Measurements from ENCODE around the gene NLE1. TPM values are rescaled to one million over a fixed set of nuclear protein-coding genes. Genes with fewer than 3 reads are reported as not detected.

Gene NLE1
- total and polyA plus RNA-seq, 2 experiments from 2014 or later = 6.8 to 18.5 TPM

- H3K4me3 ChIP-seq = no peak overlapping the region
- no peaks in the 10 kb centered on the region for H4K20me1 ChIP-seq (ENCODE audit: insufficient read depth)
- no peaks in the 10 kb centered on the region for H3K9me3 ChIP-seq (ENCODE audit: low read depth)
- in situ Hi-C loops (cut with MboI) = no loop called here
- H3K27ac ChIP-seq = no peak overlapping the region
- 0 out of 2 replicates have a peak, but pooled peaks cover 20% of the 10 kb centered on the region for H3F3A ChIP-seq (ENCODE audit: insufficient read depth)
- no peaks in the 10 kb centered on the region for H3K9me2 ChIP-seq (ENCODE audit: insufficient read depth)
- no peaks in the 10 kb centered on the region for H3K27me3 ChIP-seq (replicated peaks; ENCODE audit: insufficient read depth)
- no peaks in the 10 kb centered on the region for H3K79me2 ChIP-seq (ENCODE audit: insufficient read depth)
- WGBS, 2 experiments (ENCODE audit: low coverage in 1 of 2, low lambda C conversion rate in 2 of 2, missing lambda C conversion rate in 2 of 2) = 88 to 90% methylated on average over 10 of the region's 10 CpGs
- TF ChIP-seq EZH2phosphoT487 (IDR thresholded peaks at IDR 0.05; ENCODE audit: insufficient read depth, low read depth) (no peak), EZH2 (IDR thresholded peaks at IDR 0.05; ENCODE audit: insufficient read depth, poor library complexity, severe bottlenecking) (no peak)
- H3K9ac ChIP-seq = no peak overlapping the region
- no peak overlapping the region for H3K4me2 ChIP-seq (ENCODE audit: unreplicated experiment)
- no peak for DNase-seq
- H2AFZ ChIP-seq = no peak overlapping the region
- peaks cover 18% of the 10 kb centered on the region; the same call in 1 of the 2 replicates for H3K36me3 ChIP-seq (ENCODE audit: low read depth)
- H3K4me1 ChIP-seq (ENCODE audit: insufficient read depth) = peaks cover 24% of the 10 kb centered on the region
These were observed 10.0 kb downstream of the NLE1 start for GRCh38 chr17:35132099-35132498.

DNA sequence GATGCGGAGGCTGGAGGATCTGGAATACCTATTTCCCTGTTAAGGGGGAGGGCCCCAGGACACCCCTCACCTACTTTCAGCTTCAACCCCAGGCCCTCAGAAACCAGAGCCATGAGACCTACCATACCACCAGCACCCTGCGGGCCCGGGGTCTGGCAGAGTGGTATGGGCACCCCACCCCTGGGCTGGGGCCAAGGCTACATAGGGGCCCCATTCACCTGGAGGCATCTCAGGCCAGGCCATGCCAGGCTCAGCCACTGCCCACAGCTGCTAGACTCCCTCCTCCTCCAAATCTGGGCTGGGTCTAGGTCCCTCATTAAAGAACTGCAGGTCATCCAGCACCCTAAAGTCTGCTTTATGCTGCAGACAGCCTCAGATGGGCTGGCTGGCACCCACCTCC lies 11.7 kb downstream of the NLE1 start:
- peaks cover 24% of the 10 kb centered on the region for H3K4me1 ChIP-seq (ENCODE audit: insufficient read depth)
- no peak for DNase-seq
- 93 to 96% methylated on average over 3 of the region's 3 CpGs for WGBS, 2 experiments (ENCODE audit: low coverage in 1 of 2, low lambda C conversion rate in 2 of 2, missing lambda C conversion rate in 2 of 2)
- 0 out of 2 replicates have a peak, but pooled peaks cover 20% of the 10 kb centered on the region for H3F3A ChIP-seq (ENCODE audit: insufficient read depth)
- no peaks in the 10 kb centered on the region for H3K79me2 ChIP-seq (ENCODE audit: insufficient read depth)
- no peak overlapping the region for H3K4me3 ChIP-seq
- no peaks in the 10 kb centered on the region for H4K20me1 ChIP-seq (ENCODE audit: insufficient read depth)
- no peak overlapping the region for H3K9ac ChIP-seq
- H3K27me3 ChIP-seq (replicated peaks; ENCODE audit: insufficient read depth) = no peaks in the 10 kb centered on the region
- H2AFZ ChIP-seq = no peak overlapping the region
- no peaks in the 10 kb centered on the region for H3K9me2 ChIP-seq (ENCODE audit: insufficient read depth)
- TF ChIP-seq EZH2 (IDR thresholded peaks at IDR 0.05; ENCODE audit: insufficient read depth, poor library complexity, severe bottlenecking) (no peak), EZH2phosphoT487 (IDR thresholded peaks at IDR 0.05; ENCODE audit: insufficient read depth, low read depth) (no peak)
- H3K36me3 ChIP-seq (ENCODE audit: low read depth) = peaks cover 9% of the 10 kb centered on the region; the same call in 1 of the 2 replicates
- no peak overlapping the region for H3K4me2 ChIP-seq (ENCODE audit: unreplicated experiment)
- H3K9me3 ChIP-seq (ENCODE audit: low read depth) = no peaks in the 10 kb centered on the region
- H3K27ac ChIP-seq = no peak overlapping the region
- in situ Hi-C loops (cut with MboI) = no loop called here

GRCh38 chr17:35129973-35130351 lies 12.1 kb downstream of the NLE1 start:
- H3K9me3 ChIP-seq (ENCODE audit: low read depth) = no peaks in the 10 kb centered on the region
- 96 to 97% methylated on average over 5 of the region's 5 CpGs for WGBS, 2 experiments (ENCODE audit: low coverage in 1 of 2, low lambda C conversion rate in 2 of 2, missing lambda C conversion rate in 2 of 2)
- no peak overlapping the region for H3K4me3 ChIP-seq
- H3K27ac ChIP-seq = no peak overlapping the region
- no peaks in the 10 kb centered on the region for H3K9me2 ChIP-seq (ENCODE audit: insufficient read depth)
- H2AFZ ChIP-seq = no peak overlapping the region
- DNase-seq = no peak
- in situ Hi-C loops (cut with MboI) = no loop called here
- 0 out of 2 replicates have a peak, but pooled peaks cover 20% of the 10 kb centered on the region for H3F3A ChIP-seq (ENCODE audit: insufficient read depth)
- no peak for TF ChIP-seq EZH2 (IDR thresholded peaks at IDR 0.05; ENCODE audit: insufficient read depth, poor library complexity, severe bottlenecking)
- no peak overlapping the region for H3K4me2 ChIP-seq (ENCODE audit: unreplicated experiment)
- no peak overlapping the region for H3K9ac ChIP-seq
- peaks cover 5% of the 10 kb centered on the region; the same call in 1 of the 2 replicates for H3K36me3 ChIP-seq (ENCODE audit: low read depth)
- H4K20me1 ChIP-seq (ENCODE audit: insufficient read depth) = no peaks in the 10 kb centered on the region
- peaks cover 24% of the 10 kb centered on the region for H3K4me1 ChIP-seq (ENCODE audit: insufficient read depth)
- H3K79me2 ChIP-seq (ENCODE audit: insufficient read depth) = no peaks in the 10 kb centered on the region
- H3K27me3 ChIP-seq (replicated peaks; ENCODE audit: insufficient read depth) = no peaks in the 10 kb centered on the region

DNA sequence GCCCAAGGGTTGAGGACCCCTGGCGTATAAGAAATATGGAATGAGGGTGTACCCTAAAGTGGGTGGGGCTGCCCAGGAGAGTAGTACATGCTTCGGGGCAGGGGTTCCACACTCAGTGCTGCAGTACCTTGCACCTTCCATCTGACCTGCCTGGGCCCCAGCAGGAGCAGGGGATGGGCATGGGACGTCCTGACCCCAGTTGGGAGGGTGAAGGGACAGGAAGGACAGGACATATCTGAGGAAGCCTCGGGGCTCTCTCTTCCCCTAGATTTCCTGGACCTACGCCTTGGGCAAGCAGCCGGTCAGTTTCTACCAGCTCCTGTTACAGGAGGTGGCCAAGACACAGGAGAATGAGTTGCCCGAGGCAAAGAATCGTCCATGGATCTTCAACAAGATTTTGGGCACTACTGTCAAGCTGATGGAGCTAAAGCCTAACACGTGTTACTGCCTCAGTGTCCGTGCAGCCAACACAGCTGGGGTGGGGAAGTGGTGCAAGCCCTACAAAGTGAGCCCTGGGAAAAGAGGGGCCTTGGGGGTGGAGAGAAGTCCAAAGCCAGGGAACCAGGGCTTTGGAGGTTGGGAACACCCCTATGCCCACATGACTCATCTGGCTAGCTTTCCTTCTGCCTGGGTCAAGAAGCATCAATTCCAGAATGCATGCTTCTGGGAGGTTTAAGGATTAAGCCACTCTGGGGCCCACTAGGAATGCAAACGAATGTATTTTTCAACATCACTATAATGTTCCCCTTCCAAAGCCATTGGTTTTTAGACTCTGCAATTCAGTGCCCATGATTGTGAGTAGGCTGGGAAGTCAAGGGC lies 12.7 kb downstream of the NLE1 start:
- Histone ChIP-seq H2AFZ (no peak overlapping the region), H3K79me2 (ENCODE audit: insufficient read depth) (no peaks in the 10 kb centered on the region), H3F3A (ENCODE audit: insufficient read depth) (0 out of 2 replicates have a peak, but pooled peaks cover 20% of the 10 kb centered on the region), H3K36me3 (ENCODE audit: low read depth) (peaks cover 5% of the 10 kb centered on the region; the same call in 1 of the 2 replicates), H3K27me3 (replicated peaks; ENCODE audit: insufficient read depth) (no peaks in the 10 kb centered on the region), H3K9me2 (ENCODE audit: insufficient read depth) (no peaks in the 10 kb centered on the region), H4K20me1 (ENCODE audit: insufficient read depth) (no peaks in the 10 kb centered on the region), H3K27ac (no peak overlapping the region), H3K4me2 (ENCODE audit: unreplicated experiment) (no peak overlapping the region), H3K9ac (no peak overlapping the region), H3K4me3 (no peak overlapping the region), H3K4me1 (ENCODE audit: insufficient read depth) (peaks cover 24% of the 10 kb centered on the region), H3K9me3 (ENCODE audit: low read depth) (no peaks in the 10 kb centered on the region)
- in situ Hi-C loops (cut with MboI) = no loop called here
- peak; percentile 52 for DNase-seq
- no peak for TF ChIP-seq EZH2 (IDR thresholded peaks at IDR 0.05; ENCODE audit: insufficient read depth, poor library complexity, severe bottlenecking)
- no peak for TF ChIP-seq EZH2phosphoT487 (IDR thresholded peaks at IDR 0.05; ENCODE audit: insufficient read depth, low read depth)
- WGBS, 2 experiments (ENCODE audit: low coverage in 1 of 2, low lambda C conversion rate in 2 of 2, missing lambda C conversion rate in 2 of 2) = 38 to 43% methylated on average over 11 of the region's 11 CpGs

Measured in GM23248 (cell line).